ENCODE measurements around the gene PRSS33.

PRSS33 gene, protein sequence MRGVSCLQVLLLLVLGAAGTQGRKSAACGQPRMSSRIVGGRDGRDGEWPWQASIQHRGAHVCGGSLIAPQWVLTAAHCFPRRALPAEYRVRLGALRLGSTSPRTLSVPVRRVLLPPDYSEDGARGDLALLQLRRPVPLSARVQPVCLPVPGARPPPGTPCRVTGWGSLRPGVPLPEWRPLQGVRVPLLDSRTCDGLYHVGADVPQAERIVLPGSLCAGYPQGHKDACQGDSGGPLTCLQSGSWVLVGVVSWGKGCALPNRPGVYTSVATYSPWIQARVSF

DNA sequence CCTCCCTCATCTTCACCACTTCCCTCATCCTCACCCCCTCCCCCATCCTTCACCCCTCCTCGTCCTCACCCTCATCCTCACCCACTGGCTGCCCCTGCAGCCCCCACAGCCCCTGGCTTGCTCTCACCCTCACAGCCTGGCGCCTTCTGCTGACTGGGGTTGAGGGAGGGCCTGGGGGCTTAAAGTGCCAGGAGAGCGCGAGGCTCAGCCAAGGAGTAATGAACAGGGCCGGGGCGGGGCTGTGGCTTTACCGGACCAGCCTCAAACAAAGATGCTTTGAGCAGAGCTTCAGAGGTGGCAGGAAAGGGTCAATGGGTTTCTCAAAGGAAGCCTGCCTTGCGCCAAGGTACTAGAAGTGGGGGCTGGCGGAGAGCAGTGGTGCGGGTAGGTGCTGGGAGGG, at the start of gene PRSS33:
PRSS33 (minus strand) TSS at position 155 of the 400 bp plus-strand sequence. CDS start 1,013 bp downstream, outside the sequence.
- no peak for FAIRE-seq

DNA sequence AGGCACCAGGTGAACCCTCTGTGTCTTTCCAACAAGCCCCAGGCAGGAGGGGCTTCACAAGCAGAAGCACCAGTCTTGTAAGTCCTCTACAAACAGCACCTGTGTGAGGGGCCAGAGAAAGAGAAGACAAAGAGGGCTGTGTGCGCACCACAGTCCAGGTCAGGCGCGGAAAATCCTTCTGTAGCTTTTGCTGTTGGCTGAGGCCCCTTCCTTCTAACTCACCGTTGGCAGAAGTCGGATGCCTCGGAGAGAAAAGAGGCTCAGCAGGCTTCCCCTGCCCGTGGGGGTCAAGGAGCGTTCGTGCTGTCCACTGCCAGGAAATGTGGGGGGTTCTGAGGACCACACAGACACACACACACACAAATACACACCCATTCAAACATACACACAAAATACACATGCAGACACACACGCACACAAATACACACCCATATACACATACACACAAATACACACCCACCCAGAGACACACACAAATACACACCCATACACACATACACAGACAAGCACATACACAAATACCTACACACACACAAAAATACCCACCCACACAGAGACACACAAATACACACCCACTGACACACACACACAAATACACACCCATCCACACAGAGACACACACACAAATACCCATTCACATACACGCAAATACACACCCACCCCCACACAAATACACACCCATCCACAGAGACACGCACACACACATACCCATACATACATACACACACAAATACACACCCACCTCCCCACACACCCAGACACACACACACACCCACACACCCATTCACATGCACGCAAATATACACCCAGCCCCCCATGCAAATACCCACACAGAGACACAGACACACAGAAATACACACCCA, 49.5 kb upstream of the PRSS33 start:
- FAIRE-seq: no peak

DNA sequence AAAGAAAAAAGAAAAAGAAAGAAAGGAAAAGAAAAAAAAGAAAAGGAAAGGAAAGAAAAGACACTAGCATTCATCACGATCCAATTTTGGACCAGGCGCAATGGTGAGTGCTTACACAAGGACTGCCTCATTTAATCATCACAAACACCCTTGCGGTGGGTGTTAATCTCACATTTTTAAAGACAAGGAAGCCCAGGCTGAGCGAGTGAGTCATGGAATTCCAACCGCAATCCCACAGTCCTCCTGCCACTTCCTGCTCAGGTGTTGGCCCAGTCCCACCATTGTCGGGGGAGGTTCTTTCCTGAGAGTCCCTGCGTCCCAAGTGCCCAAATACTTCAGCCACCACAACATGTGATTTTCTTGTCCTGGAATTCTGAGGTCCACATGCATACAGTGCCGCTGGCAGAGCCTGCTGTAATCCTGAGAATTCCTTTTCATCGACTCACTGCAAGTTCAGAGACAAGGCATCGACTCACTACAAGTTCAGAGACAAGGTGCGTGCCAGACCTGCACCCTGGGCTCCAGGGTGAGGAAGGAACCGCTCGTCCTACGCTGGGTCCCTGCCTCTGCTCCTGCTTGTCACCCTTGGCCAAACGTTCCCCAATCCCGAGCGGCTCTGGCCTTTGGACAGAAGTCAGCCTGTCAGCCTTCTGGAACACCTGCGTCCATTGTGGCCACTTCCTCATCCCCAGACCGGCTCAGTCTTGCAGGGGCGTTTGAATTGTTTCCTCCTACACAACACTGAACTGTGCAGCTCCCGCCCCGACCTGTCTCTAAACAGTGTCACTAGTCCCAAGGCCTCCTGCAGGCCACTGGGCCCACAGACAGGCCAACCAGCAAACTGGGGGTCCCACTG, 48.5 kb upstream of the PRSS33 start:
- FAIRE-seq: no peak

DNA sequence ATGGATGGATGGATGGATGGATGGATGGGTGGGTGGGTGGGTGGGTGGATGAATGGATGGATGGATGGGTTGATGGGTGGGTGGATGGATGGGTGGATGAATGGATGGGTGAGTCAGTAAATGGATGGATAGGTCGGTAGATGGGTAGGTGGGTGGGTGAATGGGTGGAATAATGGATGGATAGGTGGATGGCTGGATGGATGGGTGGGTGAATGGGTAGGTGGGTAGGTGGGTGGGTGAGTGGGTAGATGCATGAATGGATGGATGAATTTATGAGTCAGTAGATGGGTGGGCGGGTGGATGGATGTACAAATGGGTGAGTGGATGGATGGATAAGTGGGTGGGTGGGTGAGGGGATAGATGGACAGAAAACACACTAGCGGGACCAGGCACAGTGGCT, 47.6 kb upstream of the PRSS33 start:
- no peak for FAIRE-seq

DNA sequence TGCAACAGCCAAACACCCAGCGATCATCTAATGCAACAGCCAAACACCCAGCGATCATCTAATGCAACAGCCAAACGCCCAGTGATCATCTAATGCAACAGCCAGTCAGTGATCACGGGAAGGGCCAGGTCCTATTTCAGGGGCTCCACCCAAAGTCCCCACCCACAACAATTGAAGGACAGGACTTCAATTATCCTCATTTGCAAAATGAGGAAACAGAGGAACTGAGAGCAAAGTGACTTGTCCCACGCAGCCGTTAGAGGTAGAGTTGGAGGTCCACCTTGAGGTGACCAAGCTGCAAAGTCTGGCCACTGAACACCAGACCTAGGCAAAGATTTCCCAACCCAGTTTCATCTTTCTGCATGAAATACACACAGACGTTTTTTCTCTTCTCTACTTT, 46.4 kb upstream of the PRSS33 start:
- FAIRE-seq: no peak

DNA sequence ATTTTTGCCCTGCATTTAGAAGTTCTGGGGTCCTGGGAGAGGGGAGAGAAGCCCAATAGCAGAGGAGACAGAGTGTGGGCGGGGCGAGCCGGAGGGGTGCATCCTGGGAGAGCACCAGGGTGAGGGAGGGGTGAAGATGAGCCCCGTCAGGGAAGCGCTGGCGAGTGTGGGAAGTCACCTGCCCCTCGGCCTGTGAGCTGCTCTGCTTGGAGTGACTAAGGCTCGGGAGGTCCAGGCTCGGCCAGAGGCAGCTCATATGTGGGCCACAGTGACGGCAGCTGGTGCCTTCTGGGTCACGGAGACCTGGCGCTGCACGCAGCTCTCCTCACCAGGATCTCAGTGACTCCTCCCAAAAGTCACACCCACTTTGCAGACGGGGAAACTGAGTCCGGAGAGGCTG, 43.8 kb upstream of the PRSS33 start:
- FAIRE-seq: no peak

DNA sequence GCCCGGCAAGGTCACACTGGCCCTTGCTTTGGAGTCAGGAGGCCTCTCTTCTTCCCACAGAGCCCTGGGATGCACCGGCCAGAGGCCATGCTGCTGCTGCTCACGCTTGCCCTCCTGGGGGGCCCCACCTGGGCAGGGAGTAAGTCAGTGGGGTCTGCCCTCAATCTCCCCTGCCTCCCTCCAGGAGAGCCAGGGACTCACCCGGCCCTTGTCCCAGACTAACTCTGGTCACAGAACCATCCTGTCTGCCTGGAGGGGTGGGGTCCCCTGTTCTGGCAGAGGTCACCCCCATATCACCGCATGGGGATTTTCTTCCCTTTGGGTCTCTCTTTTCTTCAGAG, 43.0 kb upstream of the PRSS33 start:
- FAIRE-seq: no peak

DNA sequence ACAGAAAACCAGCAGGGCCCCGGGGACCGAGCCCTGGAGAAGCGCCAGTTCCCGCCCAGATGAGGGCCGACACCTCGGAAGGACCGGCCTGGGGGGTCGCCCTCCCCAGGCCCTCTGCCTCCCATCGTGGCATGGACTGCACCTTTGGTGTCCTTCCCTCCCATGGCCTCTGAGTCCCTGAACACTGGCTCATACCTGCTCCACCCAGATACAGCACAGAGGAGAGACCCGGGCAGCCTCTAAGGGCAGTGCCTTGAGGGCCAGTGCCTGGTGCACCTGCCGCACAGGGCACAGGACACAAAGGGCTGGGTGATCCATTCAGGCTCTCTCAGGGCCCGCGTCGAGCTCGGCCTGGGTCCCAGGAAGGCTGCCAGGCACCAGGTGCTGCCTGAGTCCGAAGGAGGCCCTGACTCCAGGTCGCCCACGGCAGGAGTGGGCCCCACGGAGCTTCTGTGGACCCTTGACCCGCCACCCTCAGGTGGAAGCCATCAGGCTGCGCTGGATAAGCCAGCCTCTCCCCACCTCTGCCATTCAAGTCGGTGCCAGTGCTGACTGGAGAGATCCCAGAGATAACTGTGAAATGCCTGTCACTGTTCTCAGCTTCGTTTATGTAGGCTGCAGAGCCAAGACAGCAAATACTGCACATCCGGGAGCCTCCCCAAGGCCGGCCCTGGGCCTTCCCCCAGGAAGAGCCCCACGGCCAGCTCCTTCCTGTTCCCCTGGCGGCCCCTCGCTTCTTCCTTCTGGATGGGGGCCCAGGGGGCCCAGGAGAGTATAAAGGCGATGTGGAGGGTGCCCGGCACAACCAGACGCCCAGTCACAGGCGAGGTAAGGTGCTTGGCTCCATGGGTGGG, 42.4 kb upstream of the PRSS33 start, which contains the start of gene ZG16B:
ZG16B (plus strand) TSS at position 803 of the 854 bp plus-strand sequence. CDS start 139 bp downstream, outside the sequence.
- FAIRE-seq: no peak

DNA sequence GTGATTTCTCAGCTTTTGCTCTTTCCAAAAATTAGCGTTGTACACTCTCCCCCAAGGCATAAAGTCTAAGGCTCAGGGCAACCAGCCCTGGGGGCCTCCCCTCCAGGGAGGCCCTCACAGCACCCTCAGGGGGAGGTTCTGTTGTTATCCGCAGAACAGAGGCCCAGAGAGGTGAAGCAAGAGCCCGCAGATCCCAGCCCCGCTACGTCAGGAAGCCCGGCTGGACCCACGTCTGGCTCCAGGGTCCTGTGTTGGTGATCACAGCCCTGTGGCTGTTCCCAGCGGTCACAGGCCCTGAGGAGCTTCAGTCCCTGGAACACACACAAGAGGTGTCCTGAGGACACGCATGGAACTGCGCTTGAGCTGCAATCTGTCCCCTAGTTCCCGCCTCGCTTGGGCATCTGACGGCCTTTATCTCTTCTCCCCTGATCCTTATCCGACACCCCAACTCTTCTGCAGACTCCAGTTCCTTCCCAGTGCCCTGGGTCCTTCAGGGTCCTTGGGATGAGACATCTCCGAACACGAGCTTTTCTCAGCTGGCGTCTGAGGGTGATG, 41.6 kb upstream of the PRSS33 start:
- no peak for FAIRE-seq

DNA sequence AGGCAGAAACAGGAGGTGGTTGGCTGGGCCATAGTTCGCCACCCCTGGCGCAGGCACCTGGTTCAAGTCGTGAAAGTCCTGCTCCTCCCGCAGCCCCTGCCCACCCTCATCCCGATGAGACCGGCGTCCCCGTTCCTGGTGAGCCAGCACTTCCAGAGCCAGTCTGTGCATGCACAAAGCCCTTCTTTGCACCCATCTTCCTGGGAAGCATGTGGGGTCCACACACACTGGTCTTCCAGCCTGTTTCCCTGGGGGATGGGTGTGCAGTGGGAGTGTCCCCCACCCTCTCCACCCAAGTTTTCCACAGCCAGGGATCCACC, 41.1 kb upstream of the PRSS33 start:
- no peak for FAIRE-seq

DNA sequence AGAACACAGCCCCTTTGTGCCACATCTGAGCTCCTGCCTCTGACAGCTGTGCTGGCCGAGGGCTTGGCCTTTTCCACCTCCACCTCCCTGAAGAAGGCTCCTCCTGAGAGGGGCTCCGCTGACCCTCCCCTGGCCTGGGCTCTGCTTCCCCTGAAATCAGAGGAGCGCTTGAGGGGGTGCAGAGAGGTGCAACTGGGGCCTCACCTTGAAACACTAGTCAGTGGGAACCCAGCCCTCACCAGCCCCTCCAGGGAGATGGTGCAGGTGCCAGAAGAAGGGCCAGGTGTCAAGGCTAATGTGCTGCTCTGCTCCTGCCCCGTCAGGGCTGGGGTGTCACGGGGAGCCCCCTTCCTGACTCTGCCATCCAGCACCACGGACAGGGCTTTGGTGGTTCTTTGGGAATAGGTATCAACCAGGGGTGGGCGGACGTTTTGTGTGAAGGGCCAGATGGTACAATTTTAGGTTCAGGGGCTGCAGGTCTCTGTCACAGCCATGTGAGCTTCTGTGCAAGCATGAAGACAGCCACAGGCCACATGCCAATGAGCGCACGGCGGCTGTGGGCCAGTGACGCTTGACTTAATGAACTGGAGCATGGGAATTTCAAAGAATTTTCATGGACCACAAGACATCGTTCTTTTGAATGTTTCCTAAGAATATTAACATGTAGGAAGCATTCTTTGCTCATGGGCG, 40.6 kb upstream of the PRSS33 start:
- no peak for FAIRE-seq

DNA sequence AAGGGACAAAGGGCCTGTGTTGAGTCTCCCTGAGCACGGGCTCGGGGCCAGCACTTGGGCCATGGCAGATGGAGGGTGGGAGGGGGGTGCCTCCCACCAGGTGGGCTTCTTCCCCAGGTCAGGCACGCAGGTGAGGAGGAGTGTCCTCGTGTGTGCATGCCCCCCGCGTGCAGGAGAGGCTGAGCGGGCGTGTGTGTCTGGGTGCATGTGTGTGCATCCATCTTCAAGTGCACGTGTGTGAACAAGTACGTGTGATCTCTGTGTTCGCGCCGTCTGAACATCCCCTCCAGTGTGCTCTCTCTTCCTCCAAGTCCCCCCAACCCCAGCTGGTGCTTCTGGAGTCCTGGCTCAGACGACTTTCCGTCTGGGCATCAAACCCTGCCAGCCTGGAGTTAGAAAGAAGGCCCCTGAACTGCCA, 40.0 kb upstream of the PRSS33 start:
- no peak for FAIRE-seq

DNA sequence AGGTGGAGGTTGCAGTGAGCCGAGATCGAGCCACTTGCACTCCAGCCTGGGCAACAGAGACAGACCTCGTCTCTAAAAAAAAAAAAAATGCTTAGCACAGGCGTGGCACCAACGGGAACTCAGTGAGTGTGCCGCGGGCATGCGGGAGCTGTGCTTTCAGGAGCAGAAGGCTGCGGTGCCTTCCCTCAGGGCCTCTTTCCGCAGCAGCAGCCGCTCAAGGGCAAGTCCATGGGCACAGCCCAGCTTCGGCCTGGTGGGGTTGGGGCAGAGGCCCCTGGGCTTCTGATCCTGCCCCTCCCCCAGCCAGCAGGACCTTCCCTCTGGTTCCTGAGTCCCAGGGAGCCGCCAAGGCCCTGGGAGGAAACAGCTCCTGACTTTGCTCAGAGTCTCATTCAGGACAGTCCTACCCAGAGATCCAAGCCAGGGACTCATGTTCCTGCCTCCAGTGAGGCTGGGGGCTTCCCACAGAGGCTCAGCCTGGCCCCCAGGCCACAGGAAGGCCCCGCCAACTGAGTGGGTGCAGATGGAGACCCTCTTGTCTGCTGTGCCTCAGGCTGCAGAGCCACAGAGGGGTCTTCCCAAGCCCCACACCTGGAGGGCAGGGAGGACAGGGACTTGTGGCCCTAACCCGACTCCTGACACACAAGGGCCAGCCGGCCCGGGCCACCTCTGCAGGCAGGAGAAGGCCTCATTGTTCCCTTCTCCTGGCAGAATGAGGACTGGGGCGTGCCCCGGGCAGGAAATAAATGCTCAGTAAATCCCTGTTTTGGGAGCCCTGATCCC, 39.4 kb upstream of the PRSS33 start:
- FAIRE-seq: no peak

DNA sequence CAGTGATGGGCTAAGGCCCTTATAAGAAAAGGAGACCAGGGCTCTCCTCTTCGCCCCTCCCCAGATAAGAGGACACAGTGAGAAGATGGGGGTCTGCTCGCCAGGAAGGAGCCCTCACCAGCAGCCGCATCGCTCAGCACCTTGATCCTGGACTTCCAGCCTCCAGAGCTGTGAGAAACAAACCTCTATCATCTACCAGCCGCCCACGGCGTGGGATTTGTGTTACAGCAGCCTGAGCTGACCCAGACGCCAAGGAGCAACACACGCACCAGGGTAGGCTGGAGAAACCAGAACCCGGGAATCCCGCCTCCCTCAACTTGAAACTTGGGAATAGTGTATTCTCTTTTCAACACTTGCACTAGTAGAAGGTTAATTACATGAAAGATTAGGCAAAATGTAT, 38.5 kb upstream of the PRSS33 start:
- no peak for FAIRE-seq

DNA sequence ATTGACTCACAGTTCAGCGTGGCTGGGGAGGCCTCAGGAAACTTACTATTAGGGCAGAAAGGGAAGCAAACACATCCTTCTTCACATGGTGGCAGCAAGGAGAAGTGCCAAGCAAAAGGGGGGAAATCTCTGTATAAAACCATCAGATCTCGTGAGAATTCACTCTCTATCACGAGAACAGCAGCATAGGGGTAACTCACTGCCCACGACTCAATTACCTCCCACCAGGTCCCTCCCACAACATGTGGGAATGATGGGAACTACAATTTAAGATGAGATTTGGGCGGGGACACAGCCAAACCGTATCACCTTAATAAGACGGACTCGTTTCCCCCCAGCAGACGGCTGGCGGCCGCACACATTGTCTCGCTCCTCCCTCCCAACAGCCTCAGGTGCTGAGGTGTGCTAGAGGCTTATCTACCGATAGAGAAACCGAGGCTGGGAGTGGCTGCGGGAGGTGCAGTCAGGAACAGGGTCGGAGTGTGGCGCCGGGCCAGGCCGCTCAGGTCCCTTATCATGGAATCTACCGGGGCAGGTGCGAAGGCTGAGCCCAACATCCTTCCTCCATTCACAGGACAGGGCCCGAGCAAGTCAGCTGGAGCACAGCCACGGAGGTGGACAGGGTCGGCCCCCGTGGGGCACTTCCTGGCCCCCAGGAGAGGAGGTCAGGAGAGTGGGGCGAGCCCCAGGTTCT, 37.8 kb upstream of the PRSS33 start:
- FAIRE-seq: no peak

DNA sequence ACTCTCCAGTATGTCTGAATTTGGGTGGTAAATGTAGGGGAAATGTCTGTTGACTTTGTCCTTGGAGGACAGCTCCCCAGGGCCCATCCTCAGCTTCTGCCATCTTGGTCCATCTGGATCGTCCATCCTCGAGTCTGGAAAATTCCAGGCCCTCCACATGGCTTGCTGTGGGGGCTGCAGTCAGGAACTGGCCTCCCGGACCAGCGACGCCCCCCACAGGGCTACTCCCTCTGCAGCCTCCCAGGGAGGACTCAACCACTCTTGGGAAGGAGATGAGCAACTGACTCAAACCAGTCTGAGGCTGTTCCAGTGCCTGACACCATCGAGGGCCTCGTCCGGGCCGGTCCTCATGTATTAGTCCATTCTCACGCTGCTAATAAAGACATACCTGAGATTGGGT, 37.3 kb upstream of the PRSS33 start:
- FAIRE-seq: no peak

DNA sequence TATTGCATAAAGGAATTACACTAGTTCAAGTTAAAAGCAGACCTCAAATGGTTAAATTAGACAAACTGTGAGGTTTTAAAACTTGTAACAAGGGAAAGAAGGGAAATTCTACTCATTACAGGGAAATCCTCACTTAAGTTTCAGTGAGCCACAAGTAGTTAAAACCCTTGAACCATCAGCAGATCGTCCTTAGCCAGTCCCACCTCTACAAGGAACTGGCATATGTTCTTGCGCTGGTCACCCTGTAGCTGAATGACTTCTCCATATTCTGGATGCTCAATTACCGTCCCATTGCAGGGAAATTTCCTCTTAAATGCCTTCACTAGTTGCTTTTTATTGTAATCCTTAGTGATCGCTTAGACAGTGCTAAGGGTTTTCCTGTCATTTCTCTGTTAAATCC, 35.1 kb upstream of the PRSS33 start:
- no peak for FAIRE-seq

DNA sequence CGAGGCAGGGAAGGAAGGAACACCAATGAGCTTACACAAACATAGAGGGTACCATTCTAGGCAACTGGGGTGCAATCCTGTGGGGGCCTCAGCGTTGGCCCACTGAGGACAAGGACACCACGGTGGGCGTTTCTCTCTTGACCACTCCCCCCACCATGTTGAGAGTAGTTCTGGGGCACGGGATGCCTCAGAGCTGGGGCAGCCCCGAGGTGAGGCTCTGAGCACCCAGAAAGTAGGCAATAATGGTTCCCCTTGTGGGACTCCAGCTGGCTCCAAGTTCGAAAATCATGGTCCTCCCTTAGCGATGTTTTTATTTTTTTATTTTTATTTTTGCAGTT, 34.8 kb upstream of the PRSS33 start:
- no peak for FAIRE-seq

DNA sequence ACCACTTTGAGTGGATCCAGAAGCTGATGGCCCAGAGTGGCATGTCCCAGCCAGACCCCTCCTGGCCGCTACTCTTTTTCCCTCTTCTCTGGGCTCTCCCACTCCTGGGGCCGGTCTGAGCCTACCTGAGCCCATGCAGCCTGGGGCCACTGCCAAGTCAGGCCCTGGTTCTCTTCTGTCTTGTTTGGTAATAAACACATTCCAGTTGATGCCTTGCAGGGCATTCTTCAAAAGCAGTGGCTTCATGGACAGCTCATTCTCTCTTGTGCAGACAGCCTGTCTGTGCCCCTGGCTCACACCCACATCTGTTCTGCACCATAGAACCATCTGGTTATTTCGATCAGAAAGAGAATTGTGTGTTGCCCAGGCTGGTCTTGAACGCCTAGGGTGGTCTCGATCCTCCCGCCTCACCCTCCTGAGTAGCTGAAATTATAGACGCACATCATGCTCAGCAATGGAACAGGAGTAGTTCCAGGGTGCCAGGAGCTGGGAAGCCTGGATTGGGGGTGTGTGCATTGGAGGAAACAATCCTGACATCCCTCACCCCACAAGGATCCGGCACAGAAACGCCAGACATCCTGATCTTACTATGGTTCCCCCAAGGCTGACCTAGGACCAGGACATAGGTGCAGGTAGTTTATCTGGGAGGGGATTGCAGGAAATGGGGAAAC, 34.3 kb upstream of the PRSS33 start:
- FAIRE-seq: no peak
